Fibroblast of skin of right quadriceps (primary cell): ENCODE data around the gene AFAP1.
"Not testable (repeated sequence)": the region's sequence is repeated elsewhere in the genome, so short reads cannot be mapped to it uniquely, and the experiment has no call there.

Experiments used
- DNase-seq: peaks from one replicate; pipeline ENCODE4 v3.0.0-alpha.2; 2013

AFAP1 gene

DNA sequence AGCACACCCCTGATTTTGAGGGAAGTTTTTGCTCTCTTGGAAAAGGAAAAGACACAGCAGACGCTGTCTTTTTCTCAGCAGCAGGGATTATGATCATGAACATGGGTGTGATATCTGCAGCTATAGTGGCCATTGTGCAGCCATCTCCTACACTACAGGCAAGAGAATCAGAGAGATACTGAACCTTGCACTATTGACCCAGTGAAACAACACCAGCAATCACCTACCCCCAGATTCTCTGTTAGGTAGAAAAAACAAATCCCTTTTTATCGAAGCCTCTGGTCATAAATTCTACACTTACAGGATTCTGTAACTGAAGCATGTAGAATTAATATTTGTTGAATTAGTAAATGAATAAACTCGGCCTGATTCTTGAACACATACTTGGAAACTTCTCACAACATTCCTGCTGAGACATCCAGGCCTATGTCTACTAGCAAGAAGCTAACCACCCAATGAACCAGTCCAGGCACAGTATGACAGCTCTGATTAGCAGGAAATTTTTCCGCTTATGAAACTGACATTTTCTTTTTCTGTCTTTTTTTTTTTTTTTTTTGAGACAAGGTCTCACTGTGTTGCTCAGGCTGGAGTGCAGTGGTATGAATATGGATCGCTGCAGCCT, 5.0 kb upstream of the AFAP1 start:
- no peak for DNase-seq

DNA sequence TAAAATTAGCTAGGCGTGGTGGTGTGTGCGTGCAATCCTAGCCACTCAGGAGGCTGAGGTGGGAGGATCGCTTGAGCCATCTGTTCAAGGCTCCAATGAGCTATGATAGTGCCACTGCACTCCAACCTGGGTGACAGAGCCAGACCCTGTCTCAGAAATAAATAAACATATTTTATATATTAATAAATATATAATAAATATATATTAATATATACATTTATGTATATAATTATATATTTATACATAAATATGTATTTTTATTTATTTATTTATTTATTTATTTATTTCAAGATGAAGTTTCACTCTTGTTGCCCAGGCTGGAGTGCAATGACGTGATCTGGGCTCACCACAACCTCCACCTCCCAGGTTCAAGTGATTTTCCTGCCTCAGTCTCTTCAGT, 4.0 kb upstream of the AFAP1 start:
- DNase-seq, result not testable (repeated sequence)

DNA sequence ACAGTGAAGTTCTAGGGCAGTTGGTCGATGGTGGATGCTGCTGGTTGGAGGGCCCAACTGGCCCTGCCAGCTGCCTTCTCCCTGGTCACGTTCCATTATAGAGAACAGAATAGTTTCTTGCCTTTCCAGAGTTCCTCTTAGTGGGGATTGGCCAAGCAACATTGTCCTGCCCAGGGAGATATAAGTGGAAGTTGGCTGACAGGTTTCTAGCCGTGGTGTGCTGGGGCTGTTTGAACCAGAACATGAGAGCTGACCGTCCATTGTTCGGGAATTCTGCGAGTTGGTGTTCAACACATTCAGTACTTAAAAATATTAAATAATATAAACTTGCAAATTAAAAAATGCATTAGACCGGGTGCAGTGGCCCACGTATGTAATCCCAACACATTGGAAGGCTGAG, 3.5 kb upstream of the AFAP1 start:
- no peak for DNase-seq

DNA sequence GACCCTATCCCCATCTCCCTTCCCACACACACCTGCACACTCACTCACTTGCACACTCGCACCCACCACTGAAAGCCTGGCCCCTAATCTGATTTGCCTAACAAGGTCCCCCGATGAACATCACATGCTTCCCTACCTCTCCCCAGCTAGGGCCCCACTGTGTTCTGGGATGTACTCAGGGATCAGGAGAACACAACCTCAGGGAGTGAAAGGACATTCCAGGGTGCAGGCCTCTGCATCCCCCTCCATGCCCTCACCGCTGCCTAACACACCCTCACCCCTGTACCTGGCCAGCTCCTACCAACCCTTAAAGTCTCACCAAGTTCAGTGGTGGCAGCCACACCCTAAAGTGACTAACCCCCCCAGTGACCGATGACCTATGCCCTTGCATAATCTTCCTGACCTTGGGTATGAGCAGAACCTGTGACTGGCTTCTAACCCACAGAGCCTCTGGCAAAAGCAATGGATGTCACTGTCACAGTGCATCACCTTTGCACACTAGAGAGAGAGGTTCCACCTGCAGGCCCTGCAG, 2.4 kb upstream of the AFAP1 start:
- no peak for DNase-seq

DNA sequence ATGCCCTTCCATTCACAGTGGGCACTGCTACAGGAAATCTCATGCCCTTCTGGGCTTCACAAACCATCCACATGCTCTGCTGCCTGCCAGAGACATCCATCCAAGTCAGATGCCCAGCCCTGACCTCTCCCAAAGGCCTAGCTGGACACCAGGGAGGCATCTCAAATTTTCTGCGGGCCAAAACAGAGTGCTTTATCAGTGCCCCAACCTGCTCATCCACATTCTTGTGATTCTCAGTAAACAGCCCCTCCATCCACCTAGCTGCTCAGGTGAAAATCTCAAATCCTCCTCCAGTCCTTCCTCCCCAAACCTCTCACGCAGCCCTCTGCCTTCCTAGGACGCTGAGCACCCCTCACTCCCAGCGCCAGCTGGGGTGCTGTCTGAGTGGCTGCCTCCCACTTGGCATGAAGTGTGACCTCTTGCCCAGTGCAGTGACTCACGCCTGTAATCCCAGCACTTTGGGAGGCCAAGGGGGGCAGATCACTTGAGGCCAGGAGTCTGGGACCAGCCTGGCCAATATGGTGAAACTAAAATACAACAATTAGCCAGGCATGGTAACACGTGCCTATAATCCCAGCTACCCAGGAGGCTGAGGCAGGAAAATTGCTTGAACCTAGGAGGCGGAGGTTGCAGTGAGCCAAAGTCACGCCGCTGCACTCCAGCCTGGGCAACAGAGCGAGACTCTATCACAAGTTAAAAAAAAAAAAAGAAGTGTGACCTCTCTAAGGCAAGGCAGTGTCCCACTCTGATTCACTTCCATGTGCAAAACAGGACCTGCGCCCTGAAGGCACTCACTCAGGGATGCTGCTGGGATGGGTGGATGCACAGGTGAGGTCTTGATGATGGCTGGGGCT, 1.7 kb upstream of the AFAP1 start:
- no peak for DNase-seq

DNA sequence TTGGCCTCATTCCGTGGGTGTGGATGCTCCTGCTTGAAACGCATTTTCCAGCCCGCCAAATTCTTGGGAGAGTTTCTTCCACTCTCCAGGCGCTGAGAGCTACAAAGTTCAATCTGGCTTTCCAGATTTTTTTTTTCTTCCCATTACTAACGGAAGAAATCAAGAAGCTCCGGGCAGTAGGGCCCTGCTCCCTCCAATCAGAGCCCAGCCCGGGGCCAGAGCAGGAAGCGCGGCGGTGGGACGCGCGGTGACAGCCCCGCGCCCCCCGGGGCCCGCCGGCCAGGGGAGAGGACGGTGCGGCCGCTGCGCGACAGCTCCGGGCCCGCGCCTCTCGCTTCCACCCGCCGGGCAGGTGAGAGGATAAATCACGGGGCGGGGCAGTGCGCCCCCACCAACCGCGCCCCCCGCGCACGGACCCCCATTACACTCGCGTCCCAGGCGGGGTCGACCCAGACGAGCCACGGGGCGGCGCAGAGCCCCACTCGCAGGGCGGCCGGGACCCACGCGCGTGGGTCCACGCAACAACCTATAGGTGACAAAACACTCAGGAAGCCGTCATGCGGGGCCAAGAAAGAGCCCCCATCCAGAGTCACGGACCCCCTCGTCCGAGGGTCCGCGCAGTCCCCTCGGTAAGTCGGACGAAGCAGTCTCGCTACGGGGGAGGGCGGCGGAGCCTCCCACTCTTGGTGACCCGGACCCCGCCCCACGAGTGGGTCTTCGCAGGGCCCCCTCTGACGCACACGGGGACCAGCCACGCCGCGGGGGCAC, 868 bp downstream of the AFAP1 start:
- peak; percentile 43 for DNase-seq

DNA sequence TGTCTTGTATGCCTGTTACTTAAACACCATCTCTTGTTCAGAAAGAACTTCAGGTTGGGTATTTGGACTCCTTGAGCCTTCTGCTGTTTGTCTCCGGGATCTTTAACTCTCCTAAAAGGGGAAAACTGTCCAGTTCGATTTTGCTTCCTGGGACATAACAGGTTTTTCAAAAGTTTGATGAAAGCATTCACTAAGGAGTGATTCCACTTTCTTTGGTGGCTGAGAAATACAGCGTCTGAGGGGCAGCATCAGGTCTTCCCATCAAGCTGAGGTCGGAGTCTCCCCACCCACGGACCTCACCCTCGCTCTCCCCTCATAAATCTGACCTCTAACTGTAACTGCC, 1.4 kb downstream of the AFAP1 start:
- no peak for DNase-seq

DNA sequence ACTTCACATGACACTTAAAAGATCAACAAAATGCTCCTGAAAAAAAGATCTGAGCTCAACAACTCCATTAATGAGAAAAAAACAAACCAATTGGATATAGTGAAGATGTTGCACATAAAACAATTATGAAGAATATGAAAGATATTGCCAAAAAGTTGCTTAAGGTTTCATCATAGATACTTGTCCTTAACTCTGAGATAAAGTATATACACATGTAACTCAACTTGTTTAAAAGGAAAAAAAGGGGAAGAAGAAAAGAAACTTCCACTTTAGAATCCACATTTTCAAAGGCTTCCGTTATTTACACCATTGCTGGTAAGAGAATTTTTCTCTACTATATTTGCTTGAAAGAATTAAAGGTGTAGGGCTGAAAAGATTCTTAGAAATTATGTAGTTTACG, 2.7 kb downstream of the AFAP1 start:
- no peak for DNase-seq

DNA sequence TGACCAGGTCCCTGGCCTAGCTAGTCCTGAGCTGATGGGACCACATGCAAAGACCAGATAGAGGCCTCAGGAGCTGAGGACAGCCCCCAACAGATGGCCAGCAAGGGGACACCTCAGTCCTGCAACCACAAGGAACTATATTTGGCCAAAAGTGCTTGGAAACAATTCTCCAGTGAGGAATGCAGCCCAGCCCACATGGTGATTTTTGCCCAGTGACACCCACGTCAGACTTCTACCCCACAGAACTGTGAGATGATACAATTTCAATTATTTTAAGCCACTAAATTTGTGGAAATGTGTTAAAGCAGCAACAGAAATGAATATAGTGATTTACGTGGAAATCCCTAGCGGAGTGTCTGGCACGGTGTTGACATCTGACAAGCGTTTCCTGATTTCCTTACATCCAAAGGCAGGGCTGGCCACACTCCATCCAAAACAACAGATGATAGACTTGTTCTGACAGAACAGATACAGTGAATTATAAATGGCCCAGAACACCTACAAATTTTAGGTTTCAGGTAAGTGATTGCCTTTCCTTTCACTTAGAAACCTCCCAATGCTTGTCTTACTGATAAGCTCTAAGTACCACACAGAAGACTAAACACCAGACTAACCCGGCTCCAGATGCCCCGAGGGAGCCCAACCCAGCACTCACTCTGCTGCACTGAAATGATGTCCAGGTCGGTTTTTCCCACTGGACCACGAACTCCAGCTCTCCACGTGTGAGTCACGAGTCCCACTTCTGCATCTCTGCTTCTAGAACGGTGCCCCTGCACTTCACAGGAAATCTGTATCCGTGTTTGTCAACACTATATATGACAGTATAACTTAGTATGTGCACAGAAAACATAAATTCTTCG, 5.8 kb downstream of the AFAP1 start:
- DNase-seq, result peak; percentile 41

DNA sequence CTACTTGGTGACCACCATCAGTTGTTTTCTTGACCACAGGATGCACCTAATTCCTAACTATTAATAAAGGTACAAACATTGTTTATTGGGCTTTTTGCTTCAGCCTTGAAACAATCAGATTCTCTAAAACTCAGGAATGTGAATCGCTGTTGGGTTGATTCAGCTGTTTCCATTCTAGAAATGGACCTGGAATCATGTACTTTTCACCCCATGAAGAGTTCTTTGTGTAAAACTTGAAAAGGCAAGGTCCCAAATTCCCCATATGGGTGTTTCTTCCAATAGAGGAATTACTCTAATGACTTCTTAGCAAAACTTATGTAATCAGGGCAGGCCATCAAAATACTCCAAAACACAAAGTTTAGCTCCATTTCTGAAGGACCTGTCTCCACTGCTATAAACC, 7.4 kb downstream of the AFAP1 start:
- no peak for DNase-seq

DNA sequence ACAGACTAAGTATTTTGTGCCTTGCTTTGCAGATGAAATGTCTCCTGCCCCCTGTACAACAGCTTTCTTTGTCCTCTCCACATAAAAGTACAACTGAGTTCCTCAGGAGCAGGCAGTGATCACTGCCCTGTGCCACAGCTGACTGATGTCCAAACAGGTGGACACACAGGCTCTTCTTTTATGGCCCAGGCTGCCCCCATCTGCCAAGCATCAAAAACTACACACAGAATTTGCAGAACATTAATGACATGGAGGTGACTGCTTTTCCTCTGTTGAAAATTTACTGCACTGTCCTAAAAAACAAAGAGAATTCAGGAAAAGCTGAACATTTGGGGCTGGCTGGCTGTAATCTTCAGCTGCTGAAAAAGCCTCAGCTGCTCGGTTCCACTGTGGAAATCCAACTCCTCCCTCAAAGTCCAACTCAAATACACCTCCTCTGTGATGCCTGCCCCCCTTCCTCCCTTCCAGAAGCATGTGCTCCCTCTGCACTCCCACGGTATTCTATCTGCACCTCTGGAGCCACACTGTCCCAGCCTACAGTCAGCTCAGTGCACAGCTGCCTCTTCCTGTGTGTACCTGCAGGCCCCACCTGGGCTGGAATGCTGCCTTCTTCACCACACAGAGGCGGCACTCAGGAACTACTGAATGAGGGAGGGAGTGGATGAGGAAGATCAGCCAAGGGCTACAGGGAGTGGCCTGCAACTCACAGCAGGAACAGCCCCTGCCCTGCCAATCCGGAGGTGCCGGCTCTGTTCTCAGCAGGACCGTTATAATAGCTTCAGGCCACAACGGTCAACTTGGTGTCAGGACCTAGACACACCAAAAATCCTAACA, 10.3 kb downstream of the AFAP1 start:
- DNase-seq, result no peak

DNA sequence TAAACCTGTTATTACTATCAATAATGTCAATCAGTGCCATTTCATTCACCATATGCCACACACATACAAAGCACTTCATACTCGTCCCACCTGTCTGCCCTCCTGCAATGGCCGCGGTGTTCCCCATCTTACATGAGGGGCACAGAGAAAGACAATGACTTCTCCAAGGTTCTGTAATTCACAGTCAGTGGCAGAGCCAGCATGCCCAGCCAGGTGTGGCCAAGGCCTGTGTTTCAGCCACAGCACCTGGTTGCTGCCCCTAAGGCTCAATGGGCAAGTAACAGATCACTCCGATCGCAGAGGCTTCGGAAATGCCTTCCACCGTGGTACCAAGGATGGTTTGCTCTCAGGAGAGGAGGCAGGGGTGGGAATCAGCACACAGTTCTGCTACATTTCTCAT, 10.9 kb downstream of the AFAP1 start:
- DNase-seq, result no peak

DNA sequence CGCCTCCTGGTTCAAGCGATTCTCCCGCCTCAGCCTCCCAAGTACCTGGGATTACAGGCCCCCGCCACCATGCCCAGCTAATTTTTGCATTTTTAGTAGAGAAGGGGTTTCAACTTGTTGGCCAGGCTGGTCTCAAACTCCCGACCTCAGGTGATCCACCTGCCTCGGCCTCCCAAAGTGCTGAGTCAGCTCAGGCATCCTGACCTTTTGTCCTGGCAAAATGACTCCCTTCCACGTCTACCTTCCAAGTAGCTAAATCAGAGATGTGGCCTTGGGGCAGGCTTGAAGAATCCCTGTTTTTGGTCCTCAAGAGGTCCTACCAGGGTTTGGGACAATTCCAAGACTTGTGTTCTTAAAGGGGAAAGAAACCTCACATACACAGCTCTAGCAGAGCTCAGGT, 12.8 kb downstream of the AFAP1 start:
- DNase-seq, result no peak

DNA sequence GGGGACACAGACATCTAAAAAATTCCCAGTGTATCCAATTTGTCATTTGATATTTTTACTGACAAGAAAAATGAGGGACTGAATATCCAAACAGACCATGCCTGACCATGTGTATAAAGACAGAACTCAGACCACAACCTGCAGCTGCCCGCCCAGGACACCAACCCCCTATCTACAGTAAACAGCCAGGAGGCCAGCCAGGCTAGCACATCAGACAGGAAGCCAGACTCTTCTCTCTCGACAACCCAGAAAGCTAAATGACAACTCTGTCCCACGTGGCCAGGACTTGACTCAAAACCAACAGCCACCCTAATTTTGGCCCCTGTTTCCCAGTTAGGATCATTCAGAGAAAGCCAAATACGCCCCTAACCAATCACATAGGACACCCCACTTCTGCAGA, 15.1 kb downstream of the AFAP1 start:
- DNase-seq, result no peak

DNA sequence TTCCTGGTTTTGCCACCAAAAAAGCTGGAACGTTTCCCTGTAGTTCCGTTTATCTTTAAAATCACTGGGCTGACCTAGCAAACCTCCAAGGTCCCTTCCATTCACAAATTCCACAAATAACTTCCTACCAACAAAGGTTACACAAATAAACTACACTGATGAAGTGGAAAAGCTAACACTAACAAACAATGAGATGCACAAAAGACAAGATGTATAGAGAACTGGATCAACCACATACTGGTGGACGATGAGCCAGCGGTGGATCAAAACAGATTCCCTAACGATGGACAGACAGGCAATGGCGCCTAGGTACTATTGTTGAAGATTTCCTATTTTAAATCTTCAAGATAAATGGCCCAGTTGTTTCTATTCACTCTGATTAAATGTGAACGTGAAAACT, 15.5 kb downstream of the AFAP1 start:
- no peak for DNase-seq

DNA sequence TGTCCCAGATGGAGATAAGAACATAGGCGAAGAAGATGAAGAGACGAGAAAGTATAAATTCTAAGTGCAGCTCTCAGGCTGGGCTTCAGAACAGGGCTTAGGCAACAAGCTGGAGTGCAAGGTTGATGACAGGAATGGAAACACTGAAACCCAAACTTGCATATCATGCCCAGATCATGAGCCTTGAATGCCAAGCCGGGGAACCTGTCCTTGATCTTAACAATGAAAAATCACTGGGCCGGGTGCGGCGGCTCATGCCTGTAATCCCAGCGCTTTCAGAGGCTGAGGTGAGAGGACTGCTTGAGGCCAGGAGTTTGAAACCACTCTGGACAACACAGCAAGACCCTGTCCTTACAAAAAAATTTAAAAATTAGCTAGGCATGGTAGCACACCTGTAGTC, 17.2 kb downstream of the AFAP1 start:
- DNase-seq, result no peak

DNA sequence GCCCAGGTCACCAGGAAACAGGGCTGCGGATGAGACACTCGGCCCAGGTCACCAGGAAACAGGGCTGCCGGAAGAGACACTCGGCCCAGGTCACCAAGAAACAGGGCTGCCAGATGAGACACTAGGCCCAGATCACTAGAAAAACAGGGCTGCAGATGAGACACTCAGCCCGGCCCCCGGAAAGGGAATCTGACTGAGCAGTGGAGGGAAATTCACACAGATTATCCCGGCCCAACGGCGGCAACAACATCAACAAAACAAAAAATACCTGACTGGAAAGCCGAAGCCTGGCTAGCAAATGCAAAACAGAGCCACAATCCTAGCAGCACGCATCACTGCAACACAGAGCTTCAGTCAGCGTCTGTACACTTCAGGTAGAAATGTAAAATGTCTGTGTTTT, 20.7 kb downstream of the AFAP1 start:
- no peak for DNase-seq

DNA sequence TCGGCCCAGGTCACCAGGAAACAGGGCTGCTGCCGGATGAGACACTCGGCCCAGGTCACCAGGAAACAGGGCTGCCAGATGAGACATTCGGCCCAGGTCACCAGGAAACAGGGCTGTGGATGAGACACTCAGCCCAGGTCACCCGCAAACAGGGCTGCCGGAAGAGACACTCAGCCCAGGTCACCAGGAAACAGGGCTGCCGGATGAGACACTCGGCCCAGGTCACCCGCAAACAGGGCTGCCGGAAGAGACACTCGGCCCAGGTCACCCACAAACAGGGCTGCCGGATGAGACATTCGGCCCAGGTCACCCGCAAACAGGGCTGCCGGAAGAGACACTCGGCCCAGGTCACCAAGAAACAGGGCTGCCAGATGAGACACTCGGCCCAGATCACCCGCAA, 21.5 kb downstream of the AFAP1 start:
- DNase-seq, result not testable (repeated sequence)

DNA sequence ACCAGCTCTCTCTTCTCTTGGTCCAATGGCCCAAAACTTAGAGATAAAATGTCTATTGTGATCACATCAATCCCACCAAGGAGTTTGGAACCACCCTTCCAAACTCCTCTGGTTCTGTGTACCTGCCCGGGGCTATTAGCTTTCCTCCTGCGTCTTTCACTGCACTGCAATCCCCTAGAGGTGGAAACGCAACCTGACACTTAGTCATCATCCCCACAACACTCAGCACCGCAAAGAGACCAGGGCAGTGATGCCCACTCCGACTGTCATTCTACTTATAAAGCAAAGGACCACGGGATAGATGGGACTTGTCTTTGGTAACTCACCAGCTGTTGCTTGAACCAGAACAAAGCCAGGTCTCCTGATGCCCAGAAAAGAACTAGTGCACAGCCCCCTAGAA, 22.0 kb downstream of the AFAP1 start:
- DNase-seq, result no peak

DNA sequence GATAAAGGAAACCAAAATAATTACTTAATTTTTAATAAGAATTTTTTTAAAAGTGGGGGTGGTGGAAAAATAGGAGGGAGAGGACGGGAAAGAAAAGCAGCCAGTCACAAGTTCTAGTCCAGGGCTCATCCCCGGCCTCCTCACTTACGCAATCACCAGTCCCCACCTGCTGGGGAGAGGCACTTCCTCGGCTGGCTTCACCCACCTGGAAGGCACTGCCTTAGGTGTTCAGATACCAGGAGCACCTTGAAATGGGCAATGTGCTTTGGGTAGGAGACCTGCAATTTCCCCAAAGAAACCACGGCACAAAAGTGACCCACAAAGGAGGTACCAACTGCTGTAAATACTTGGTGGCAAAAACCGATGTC, 23.8 kb downstream of the AFAP1 start:
- no peak for DNase-seq

DNA sequence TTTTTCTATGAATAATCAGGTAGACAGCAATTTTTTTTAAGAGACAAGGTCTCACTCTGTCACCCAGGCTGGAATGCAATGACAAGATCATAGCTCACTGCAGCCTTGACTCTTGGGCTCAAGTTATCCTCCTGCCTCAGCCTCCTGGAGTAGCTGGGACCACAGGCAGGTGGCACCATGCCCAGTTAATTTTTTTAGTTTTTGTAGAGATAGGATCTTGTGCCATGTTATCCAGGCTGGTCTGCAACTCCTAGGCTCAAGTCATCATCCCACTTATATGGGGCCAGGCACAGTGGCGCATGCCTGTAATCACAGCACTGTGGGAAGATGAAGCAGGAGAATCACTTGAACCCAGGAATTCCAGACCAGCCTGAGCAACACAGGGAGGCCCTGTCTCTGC, 26.8 kb downstream of the AFAP1 start:
- no peak for DNase-seq
